GM19023 (cell line): Measurements from ENCODE around the gene ICE2.

Source experiments
- ATAC-seq: cut with Tn5 transposase; IDR thresholded peaks from one replicate; pipeline ENCODE4 v1.9.1; 2021; ENCODE audit warnings: mild to moderate bottlenecking, moderate library complexity; ENCODE audit not compliant: unreplicated experiment

ICE2 gene

GRCh38 chr15:60391722-60392315 lies 87.1 kb downstream of the ICE2 start:
- ATAC-seq: no peak

GRCh38 chr15:60390871-60391501 lies 88.0 kb downstream of the ICE2 start:
- no peak for ATAC-seq

- no peak for ATAC-seq
Observed at GRCh38 chr15:60390231-60390630, 88.7 kb downstream of the ICE2 start.

GRCh38 chr15:60389261-60390077 lies 89.5 kb downstream of the ICE2 start:
- ATAC-seq: peak; percentile 79

GRCh38 chr15:60387321-60387720 lies 91.6 kb downstream of the ICE2 start:
- ATAC-seq: no peak

GRCh38 chr15:60386615-60387014 lies 92.3 kb downstream of the ICE2 start:
- ATAC-seq: no peak

GRCh38 chr15:60385620-60386552 lies 93.1 kb downstream of the ICE2 start:
- ATAC-seq: no peak

GRCh38 chr15:60384526-60385126 lies 94.3 kb downstream of the ICE2 start:
- ATAC-seq: no peak

GRCh38 chr15:60384053-60384452 lies 94.9 kb downstream of the ICE2 start:
- ATAC-seq: no peak

- ATAC-seq: no peak
Observed at GRCh38 chr15:60382773-60383674, 95.9 kb downstream of the ICE2 start.

- ATAC-seq: no peak
Observed at GRCh38 chr15:60381148-60381788, 97.7 kb downstream of the ICE2 start.

- ATAC-seq: no peak
Observed at GRCh38 chr15:60379525-60380274, 99.2 kb downstream of the ICE2 start.

- no peak for ATAC-seq
Observed at GRCh38 chr15:60379185-60379524, 99.8 kb downstream of the ICE2 start.

GRCh38 chr15:60376677-60377095 lies 102.3 kb downstream of the ICE2 start:
- no peak for ATAC-seq

- no peak for ATAC-seq
Observed at GRCh38 chr15:60375306-60375705, 103.6 kb downstream of the ICE2 start.

- ATAC-seq: no peak
Observed at GRCh38 chr15:60374628-60375081, 104.3 kb downstream of the ICE2 start.

- ATAC-seq: no peak
Observed at GRCh38 chr15:60374209-60374608, 104.7 kb downstream of the ICE2 start.

GRCh38 chr15:60373745-60374144 lies 105.2 kb downstream of the ICE2 start:
- no peak for ATAC-seq
